Measurements from ENCODE around the gene TAB2. TPM values are rescaled to one million over a fixed set of nuclear protein-coding genes. Genes with fewer than 3 reads are reported as not detected.

Gene TAB2
- total RNA-seq, 1 experiment from 2014 or later: 55.6 TPM

DNA sequence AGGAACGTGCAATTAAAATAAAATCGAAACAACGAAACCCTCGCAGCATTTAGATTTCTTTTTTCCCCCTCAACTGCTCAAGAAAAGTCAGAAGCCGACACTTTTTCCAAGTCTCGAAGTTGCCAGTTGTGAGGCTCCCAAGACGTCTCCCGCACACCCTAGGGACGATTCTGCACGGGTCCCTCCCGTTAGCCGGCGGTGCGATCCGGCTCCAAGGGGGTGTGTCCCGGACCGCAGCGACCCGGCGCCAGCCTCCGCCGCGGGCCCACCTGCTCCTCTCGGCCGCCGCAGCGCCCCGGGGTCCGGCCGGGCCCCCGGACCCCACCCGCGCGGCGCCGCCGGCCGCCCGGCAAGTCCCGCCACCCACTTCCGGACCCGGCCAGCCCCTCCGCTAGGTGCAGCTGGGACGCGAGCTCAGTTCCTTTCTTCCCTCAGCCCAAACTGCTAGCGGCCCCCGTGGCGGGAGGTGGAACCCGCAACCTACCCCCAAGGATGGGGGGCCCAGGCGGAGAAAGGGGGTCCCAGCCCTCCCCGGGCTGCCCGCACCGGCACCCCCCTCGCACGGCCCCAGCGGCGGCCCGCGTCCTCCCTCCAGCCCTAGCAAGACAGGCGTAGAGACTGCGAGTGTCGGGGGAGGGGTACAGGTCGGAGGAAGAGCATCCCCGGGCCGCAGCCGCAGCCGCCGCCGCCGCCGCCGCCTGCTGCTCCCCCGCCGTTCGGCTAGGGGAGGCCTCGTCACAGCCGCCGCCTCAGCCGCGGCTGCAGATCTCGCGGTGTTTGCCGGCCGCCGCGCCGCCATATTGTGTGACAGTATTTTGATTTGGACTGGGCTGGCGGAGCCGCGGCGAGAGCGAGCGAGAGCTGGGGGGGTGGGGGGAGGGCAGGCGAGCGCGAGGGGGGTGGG, 520 bp upstream of the TAB2 start (continued):
- no peak for TF ChIP-seq ZNF396 (CRISPR knock-in tag; IDR thresholded peaks at IDR 0.05; ENCODE audit: borderline replicate concordance)
- TF ChIP-seq NFATC4 (CRISPR knock-in tag; IDR thresholded peaks at IDR 0.05): no peak
- TF ChIP-seq, protein P1, sequence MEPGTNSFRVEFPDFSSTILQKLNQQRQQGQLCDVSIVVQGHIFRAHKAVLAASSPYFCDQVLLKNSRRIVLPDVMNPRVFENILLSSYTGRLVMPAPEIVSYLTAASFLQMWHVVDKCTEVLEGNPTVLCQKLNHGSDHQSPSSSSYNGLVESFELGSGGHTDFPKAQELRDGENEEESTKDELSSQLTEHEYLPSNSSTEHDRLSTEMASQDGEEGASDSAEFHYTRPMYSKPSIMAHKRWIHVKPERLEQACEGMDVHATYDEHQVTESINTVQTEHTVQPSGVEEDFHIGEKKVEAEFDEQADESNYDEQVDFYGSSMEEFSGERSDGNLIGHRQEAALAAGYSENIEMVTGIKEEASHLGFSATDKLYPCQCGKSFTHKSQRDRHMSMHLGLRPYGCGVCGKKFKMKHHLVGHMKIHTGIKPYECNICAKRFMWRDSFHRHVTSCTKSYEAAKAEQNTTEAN (CRISPR knock-in tag; IDR thresholded peaks at IDR 0.05): no peak
- TF ChIP-seq, protein P2, sequence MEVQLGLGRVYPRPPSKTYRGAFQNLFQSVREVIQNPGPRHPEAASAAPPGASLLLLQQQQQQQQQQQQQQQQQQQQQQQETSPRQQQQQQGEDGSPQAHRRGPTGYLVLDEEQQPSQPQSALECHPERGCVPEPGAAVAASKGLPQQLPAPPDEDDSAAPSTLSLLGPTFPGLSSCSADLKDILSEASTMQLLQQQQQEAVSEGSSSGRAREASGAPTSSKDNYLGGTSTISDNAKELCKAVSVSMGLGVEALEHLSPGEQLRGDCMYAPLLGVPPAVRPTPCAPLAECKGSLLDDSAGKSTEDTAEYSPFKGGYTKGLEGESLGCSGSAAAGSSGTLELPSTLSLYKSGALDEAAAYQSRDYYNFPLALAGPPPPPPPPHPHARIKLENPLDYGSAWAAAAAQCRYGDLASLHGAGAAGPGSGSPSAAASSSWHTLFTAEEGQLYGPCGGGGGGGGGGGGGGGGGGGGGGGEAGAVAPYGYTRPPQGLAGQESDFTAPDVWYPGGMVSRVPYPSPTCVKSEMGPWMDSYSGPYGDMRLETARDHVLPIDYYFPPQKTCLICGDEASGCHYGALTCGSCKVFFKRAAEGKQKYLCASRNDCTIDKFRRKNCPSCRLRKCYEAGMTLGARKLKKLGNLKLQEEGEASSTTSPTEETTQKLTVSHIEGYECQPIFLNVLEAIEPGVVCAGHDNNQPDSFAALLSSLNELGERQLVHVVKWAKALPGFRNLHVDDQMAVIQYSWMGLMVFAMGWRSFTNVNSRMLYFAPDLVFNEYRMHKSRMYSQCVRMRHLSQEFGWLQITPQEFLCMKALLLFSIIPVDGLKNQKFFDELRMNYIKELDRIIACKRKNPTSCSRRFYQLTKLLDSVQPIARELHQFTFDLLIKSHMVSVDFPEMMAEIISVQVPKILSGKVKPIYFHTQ (CRISPR knock-in tag; IDR thresholded peaks at IDR 0.05): no peak
- TF ChIP-seq, protein P3, sequence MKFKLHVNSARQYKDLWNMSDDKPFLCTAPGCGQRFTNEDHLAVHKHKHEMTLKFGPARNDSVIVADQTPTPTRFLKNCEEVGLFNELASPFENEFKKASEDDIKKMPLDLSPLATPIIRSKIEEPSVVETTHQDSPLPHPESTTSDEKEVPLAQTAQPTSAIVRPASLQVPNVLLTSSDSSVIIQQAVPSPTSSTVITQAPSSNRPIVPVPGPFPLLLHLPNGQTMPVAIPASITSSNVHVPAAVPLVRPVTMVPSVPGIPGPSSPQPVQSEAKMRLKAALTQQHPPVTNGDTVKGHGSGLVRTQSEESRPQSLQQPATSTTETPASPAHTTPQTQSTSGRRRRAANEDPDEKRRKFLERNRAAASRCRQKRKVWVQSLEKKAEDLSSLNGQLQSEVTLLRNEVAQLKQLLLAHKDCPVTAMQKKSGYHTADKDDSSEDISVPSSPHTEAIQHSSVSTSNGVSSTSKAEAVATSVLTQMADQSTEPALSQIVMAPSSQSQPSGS (CRISPR knock-in tag; IDR thresholded peaks at IDR 0.05; ENCODE audit: borderline replicate concordance, low read depth): no peak
- TF ChIP-seq, protein P4, sequence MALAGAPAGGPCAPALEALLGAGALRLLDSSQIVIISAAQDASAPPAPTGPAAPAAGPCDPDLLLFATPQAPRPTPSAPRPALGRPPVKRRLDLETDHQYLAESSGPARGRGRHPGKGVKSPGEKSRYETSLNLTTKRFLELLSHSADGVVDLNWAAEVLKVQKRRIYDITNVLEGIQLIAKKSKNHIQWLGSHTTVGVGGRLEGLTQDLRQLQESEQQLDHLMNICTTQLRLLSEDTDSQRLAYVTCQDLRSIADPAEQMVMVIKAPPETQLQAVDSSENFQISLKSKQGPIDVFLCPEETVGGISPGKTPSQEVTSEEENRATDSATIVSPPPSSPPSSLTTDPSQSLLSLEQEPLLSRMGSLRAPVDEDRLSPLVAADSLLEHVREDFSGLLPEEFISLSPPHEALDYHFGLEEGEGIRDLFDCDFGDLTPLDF (CRISPR knock-in tag; IDR thresholded peaks at IDR 0.05): peak; percentile 59; the same call in 1 of the 2 replicates
- no peak for TF ChIP-seq NR1H2 (CRISPR knock-in tag; IDR thresholded peaks at IDR 0.05)
- TF ChIP-seq, protein P5, sequence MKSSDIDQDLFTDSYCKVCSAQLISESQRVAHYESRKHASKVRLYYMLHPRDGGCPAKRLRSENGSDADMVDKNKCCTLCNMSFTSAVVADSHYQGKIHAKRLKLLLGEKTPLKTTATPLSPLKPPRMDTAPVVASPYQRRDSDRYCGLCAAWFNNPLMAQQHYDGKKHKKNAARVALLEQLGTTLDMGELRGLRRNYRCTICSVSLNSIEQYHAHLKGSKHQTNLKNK (CRISPR knock-in tag; IDR thresholded peaks at IDR 0.05): no peak
- no peak for TF ChIP-seq JAZF1 (CRISPR knock-in tag; IDR thresholded peaks at IDR 0.05)
- TF ChIP-seq IRF2 (CRISPR knock-in tag; IDR thresholded peaks at IDR 0.05; ENCODE audit: borderline replicate concordance, low read depth): no peak
- TF ChIP-seq, protein P6, sequence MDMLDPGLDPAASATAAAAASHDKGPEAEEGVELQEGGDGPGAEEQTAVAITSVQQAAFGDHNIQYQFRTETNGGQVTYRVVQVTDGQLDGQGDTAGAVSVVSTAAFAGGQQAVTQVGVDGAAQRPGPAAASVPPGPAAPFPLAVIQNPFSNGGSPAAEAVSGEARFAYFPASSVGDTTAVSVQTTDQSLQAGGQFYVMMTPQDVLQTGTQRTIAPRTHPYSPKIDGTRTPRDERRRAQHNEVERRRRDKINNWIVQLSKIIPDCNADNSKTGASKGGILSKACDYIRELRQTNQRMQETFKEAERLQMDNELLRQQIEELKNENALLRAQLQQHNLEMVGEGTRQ (CRISPR knock-in tag; IDR thresholded peaks at IDR 0.05): no peak
- peak; percentile 63; the same call in 1 of the 2 replicates for TF ChIP-seq FOXP1 (CRISPR knock-in tag; IDR thresholded peaks at IDR 0.05; ENCODE audit: borderline replicate concordance)
- no peak for TF ChIP-seq ZNF671 (CRISPR knock-in tag; IDR thresholded peaks at IDR 0.05)
- peak; percentile 61; the same call in 1 of the 2 replicates for TF ChIP-seq SP1 (CRISPR knock-in tag; conservative IDR thresholded peaks at IDR 0.05)
- TF ChIP-seq, protein P7, sequence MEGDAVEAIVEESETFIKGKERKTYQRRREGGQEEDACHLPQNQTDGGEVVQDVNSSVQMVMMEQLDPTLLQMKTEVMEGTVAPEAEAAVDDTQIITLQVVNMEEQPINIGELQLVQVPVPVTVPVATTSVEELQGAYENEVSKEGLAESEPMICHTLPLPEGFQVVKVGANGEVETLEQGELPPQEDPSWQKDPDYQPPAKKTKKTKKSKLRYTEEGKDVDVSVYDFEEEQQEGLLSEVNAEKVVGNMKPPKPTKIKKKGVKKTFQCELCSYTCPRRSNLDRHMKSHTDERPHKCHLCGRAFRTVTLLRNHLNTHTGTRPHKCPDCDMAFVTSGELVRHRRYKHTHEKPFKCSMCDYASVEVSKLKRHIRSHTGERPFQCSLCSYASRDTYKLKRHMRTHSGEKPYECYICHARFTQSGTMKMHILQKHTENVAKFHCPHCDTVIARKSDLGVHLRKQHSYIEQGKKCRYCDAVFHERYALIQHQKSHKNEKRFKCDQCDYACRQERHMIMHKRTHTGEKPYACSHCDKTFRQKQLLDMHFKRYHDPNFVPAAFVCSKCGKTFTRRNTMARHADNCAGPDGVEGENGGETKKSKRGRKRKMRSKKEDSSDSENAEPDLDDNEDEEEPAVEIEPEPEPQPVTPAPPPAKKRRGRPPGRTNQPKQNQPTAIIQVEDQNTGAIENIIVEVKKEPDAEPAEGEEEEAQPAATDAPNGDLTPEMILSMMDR (IDR thresholded peaks at IDR 0.05): no peak
- TF ChIP-seq GABPB1 (CRISPR knock-in tag; IDR thresholded peaks at IDR 0.05): no peak
- TF ChIP-seq, protein P8, sequence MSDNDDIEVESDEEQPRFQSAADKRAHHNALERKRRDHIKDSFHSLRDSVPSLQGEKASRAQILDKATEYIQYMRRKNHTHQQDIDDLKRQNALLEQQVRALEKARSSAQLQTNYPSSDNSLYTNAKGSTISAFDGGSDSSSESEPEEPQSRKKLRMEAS (CRISPR knock-in tag; IDR thresholded peaks at IDR 0.05): no peak
- no peak for TF ChIP-seq CREB1 (CRISPR knock-in tag; IDR thresholded peaks at IDR 0.05)
- TF ChIP-seq SMAD3 (CRISPR knock-in tag; IDR thresholded peaks at IDR 0.05; ENCODE audit: borderline replicate concordance): 0 out of 2 replicates have a peak, but pooled peaks have one; percentile 58
- TF ChIP-seq ETV6 (CRISPR knock-in tag; IDR thresholded peaks at IDR 0.05): no peak; the same call in 1 of the 2 replicates
- TF ChIP-seq ZNF121 (CRISPR knock-in tag; IDR thresholded peaks at IDR 0.05): no peak
- TF ChIP-seq, protein P9, sequence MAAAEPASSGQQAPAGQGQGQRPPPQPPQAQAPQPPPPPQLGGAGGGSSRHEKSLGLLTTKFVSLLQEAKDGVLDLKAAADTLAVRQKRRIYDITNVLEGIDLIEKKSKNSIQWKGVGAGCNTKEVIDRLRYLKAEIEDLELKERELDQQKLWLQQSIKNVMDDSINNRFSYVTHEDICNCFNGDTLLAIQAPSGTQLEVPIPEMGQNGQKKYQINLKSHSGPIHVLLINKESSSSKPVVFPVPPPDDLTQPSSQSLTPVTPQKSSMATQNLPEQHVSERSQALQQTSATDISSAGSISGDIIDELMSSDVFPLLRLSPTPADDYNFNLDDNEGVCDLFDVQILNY (CRISPR knock-in tag; IDR thresholded peaks at IDR 0.05): peak; percentile 45; the same call in 1 of the 2 replicates
- TF ChIP-seq ZNF138 (CRISPR knock-in tag; conservative IDR thresholded peaks at IDR 0.05): no peak
- 0 out of 2 replicates have a peak, but pooled peaks have one; percentile 38 for TF ChIP-seq ZNF423 (CRISPR knock-in tag; IDR thresholded peaks at IDR 0.05)
- TF ChIP-seq, protein P10, sequence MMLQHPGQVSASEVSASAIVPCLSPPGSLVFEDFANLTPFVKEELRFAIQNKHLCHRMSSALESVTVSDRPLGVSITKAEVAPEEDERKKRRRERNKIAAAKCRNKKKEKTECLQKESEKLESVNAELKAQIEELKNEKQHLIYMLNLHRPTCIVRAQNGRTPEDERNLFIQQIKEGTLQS (CRISPR knock-in tag; conservative IDR thresholded peaks at IDR 0.05): no peak
- no peak for TF ChIP-seq RELA (CRISPR knock-in tag; IDR thresholded peaks at IDR 0.05; ENCODE audit: borderline replicate concordance)
- no peak for TF ChIP-seq KAT7 (CRISPR knock-in tag; IDR thresholded peaks at IDR 0.05; ENCODE audit: borderline replicate concordance)
- TF ChIP-seq RORB (CRISPR knock-in tag; IDR thresholded peaks at IDR 0.05): no peak

Measured in WTC11 (cell line).